K562 (cell line): ENCODE measurements around the gene AMZ2. TPM values are rescaled to one million over a fixed set of nuclear protein-coding genes. Genes with fewer than 3 reads are reported as not detected.

Experiments
- COPS2 ChIP-seq: fragments of 450-650 bp; conservative IDR thresholded peaks from 2 replicates; pipeline ENCODE4 v1.6.1; 2016; ENCODE audit warnings: mild to moderate bottlenecking, moderate library complexity
- L3MBTL2 ChIP-seq: fragments of 450-650 bp; IDR thresholded peaks from 2 replicates; pipeline ENCODE4 v1.6.1; 2016; ENCODE audit warnings: mild to moderate bottlenecking, moderate library complexity
- PURB ChIP-seq: sonication (generic); formaldehyde crosslinking; IDR thresholded peaks from 2 replicates; pipeline ENCODE4 v1.9.0; 2021; ENCODE audit warnings: low read depth, mild to moderate bottlenecking, missing genetic modification reagents
- SIRT6 ChIP-seq: IDR thresholded peaks from one replicate; pipeline ENCODE4 v1.6.1; 2012; ENCODE audit warnings: low read depth, mild to moderate bottlenecking, control low read depth, inconsistent platforms, low read length, moderate library complexity
- SMC3 ChIP-seq: conservative IDR thresholded peaks from 2 replicates; pipeline ENCODE4 v1.6.1; 2011; ENCODE audit warnings: low read depth, low read length, improper control_type of control experiment; ENCODE audit not compliant: insufficient read depth
- SP1 ChIP-seq: sonication (generic); formaldehyde crosslinking; IDR thresholded peaks from 2 replicates; pipeline ENCODE4 v1.8.1; 2022; ENCODE audit warnings: mild to moderate bottlenecking, missing genetic modification reagents
- TCF7L2 ChIP-seq: fragments of 150-350 bp; IDR thresholded peaks from 2 replicates; pipeline ENCODE4 v1.6.1; 2016; ENCODE audit warnings: low read depth, mild to moderate bottlenecking, low read length, moderate library complexity
- TGIF2 ChIP-seq: sonication (generic); formaldehyde crosslinking; IDR thresholded peaks from 2 replicates; pipeline ENCODE4 v1.8.1; 2022; ENCODE audit warnings: mild to moderate bottlenecking, missing genetic modification reagents, moderate library complexity
- U2AF2 ChIP-seq: fragments of 200-400 bp; formaldehyde crosslinking; optimal IDR thresholded peaks from 2 replicates; pipeline ENCODE3; 2017; ENCODE audit warnings: low read depth, mild to moderate bottlenecking, low read length
- YY1 ChIP-seq, 3 experiments: IDR thresholded peaks; 2 replicates each; pipeline ENCODE4 v1.6.1; 2011; ENCODE audit warnings: low read length in 2 of 3, mild to moderate bottlenecking in 2 of 3, moderate library complexity in 2 of 3, borderline replicate concordance in 1 of 3, control low read depth in 1 of 3, low read depth in 1 of 3; ENCODE audit not compliant: insufficient read depth in 3 of 3, insufficient replicate concordance in 2 of 3, control insufficient read depth in 1 of 3, insufficient read length in 1 of 3; ENCODE audit errors: extremely low read depth in 1 of 3
- ZBED1 ChIP-seq: IDR thresholded peaks from 2 replicates; pipeline ENCODE4 v1.6.1; 2014
- polyA plus RNA-seq, 8 experiments: library from polyadenylated mRNA; depleted of rRNA in 4 of 8; stranded (reverse) in 5 of 8; unstranded in 3 of 8; fragments of >200 nt; fragmentation: Nextera tagmentation in 2 of 8; fragmentation: Illumina TruSeq in 1 of 8; extraction: Ambion mirVana in 2 of 8; extraction: Trizol in 1 of 8; gene quantifications; 2 replicates each; pipeline versions ENCODE4 v1.2.1 to v1.2.3, GENCODE V29; 2011 to 2014; ENCODE audit warnings: inconsistent platforms in 1 of 8, missing spikeins in 1 of 8
- total RNA-seq, 7 experiments: library from RNA; depleted of rRNA in 6 of 7; stranded (reverse); fragments of >200 nt in 6 of 7; fragmentation: Illumina TruSeq in 2 of 7; extraction: Trizol in 2 of 7; gene quantifications; 2 replicates each; pipeline versions ENCODE4 v1.2.1 to v1.2.3, GENCODE V29; 2011 to 2021; ENCODE audit warnings: low replicate concordance in 1 of 7
- TF ChIP-seq, protein P1 (sequence below): fragments of 450-650 bp; formaldehyde crosslinking; IDR thresholded peaks from 2 replicates; pipeline ENCODE4 v1.4.0; 2020; ENCODE audit warnings: mild to moderate bottlenecking, moderate library complexity
- TF ChIP-seq, protein P2 (sequence below): sonication (generic); formaldehyde crosslinking; IDR thresholded peaks from 2 replicates; pipeline ENCODE4 v1.9.0; 2022; ENCODE audit warnings: mild to moderate bottlenecking, missing genetic modification reagents
- TF ChIP-seq, protein P3 (sequence below): fragments of 250-450 bp; sonication (Bioruptor Pico); IDR thresholded peaks from 2 replicates; pipeline ENCODE4 v1.6.1; 2021; ENCODE audit warnings: mild to moderate bottlenecking
- TF ChIP-seq, protein P4 (sequence below): fragments of 450-650 bp; IDR thresholded peaks from one replicate; pipeline ENCODE4 v1.6.1; 2018; ENCODE audit warnings: mild to moderate bottlenecking, moderate library complexity; ENCODE audit not compliant: partially characterized antibody
- TF ChIP-seq, protein P5 (sequence below): IDR thresholded peaks from 2 replicates; pipeline ENCODE4 v1.6.1; 2012; ENCODE audit warnings: low read depth, low read length, improper control_type of control experiment, borderline replicate concordance
- TF ChIP-seq, protein P6 (sequence below): fragments of 250-450 bp; sonication (Bioruptor Pico); IDR thresholded peaks from 2 replicates; pipeline ENCODE4 v1.8.0; 2021; ENCODE audit warnings: moderate library complexity, mild to moderate bottlenecking, inconsistent platforms
- TF ChIP-seq, protein P7 (sequence below): fragments of 250-450 bp; sonication (Bioruptor Pico); IDR thresholded peaks from 2 replicates; pipeline ENCODE4 v1.4.0; 2020; ENCODE audit warnings: borderline replicate concordance
- TF ChIP-seq, protein P8 (sequence below): sonication (generic); formaldehyde crosslinking; IDR thresholded peaks from 2 replicates; pipeline ENCODE4 v1.9.0; 2022; ENCODE audit warnings: mild to moderate bottlenecking, missing genetic modification reagents

AMZ2 gene
- total and polyA plus RNA-seq, 9 of the 15 experiments (the other 6 are each of a cell fraction or from before 2014, with no cell fraction given): 22.6 to 92.2 (median 52.6) TPM

DNA sequence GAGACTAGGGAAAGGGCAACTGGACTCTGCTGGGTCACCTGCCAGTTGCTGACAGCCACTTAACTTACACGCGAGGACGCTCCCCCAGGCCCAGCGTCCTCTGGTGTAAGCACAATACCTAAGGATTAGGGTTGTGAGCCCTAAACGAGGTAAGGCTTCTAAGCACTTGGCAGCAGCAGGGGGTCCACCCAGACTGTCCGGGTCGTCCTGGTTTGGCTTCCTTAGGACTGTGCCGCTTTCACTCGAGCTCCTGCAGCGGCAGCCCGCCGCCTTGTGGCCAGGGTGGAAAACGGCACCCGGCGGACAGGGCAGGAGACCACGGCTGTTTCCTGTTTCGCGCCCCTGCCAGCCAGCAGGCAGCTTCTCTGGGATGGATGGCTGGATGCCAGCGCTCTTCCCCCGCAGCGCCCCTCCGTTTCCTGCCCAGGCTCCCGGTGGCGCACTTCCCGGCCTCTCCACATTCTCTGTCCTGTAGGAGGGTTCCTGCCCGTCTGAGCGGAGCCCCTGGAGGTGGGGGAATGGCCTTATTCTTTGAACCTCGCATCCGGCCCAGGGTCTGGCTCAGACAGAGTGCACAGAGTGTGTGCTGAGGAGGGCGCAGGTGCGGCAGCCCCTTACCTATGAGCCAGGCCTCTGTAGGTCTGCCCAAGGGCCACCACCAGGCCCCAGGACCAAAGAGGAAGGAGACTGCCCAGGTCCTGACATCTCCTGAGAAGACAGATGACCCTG, 47.0 kb upstream of the AMZ2 start (continued):
- TF ChIP-seq YY1 (IDR thresholded peaks at IDR 0.05; ENCODE audit: borderline replicate concordance in 1 of 3, control insufficient read depth in 1 of 3, extremely low read depth in 1 of 3, insufficient read depth in 3 of 3, insufficient read length in 1 of 3, insufficient replicate concordance in 2 of 3, low read depth in 1 of 3, low read length in 2 of 3): no peak
- no peak for TF ChIP-seq TCF7L2
- TF ChIP-seq, protein P1, sequence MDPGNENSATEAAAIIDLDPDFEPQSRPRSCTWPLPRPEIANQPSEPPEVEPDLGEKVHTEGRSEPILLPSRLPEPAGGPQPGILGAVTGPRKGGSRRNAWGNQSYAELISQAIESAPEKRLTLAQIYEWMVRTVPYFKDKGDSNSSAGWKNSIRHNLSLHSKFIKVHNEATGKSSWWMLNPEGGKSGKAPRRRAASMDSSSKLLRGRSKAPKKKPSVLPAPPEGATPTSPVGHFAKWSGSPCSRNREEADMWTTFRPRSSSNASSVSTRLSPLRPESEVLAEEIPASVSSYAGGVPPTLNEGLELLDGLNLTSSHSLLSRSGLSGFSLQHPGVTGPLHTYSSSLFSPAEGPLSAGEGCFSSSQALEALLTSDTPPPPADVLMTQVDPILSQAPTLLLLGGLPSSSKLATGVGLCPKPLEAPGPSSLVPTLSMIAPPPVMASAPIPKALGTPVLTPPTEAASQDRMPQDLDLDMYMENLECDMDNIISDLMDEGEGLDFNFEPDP (CRISPR knock-in tag): no peak
- TF ChIP-seq, protein P2, sequence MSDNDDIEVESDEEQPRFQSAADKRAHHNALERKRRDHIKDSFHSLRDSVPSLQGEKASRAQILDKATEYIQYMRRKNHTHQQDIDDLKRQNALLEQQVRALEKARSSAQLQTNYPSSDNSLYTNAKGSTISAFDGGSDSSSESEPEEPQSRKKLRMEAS (CRISPR knock-in tag): peak; percentile 34; the same call in 1 of the 2 replicates
- no peak for TF ChIP-seq COPS2
- TF ChIP-seq U2AF2: no peak
- no peak for TF ChIP-seq SIRT6
- TF ChIP-seq PURB (CRISPR knock-in tag): no peak
- TF ChIP-seq, protein P3, sequence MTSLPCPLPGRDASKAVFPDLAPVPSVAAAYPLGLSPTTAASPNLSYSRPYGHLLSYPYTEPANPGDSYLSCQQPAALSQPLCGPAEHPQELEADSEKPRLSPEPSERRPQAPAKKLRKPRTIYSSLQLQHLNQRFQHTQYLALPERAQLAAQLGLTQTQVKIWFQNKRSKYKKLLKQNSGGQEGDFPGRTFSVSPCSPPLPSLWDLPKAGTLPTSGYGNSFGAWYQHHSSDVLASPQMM: no peak
- no peak for TF ChIP-seq TGIF2
- TF ChIP-seq, protein P4, sequence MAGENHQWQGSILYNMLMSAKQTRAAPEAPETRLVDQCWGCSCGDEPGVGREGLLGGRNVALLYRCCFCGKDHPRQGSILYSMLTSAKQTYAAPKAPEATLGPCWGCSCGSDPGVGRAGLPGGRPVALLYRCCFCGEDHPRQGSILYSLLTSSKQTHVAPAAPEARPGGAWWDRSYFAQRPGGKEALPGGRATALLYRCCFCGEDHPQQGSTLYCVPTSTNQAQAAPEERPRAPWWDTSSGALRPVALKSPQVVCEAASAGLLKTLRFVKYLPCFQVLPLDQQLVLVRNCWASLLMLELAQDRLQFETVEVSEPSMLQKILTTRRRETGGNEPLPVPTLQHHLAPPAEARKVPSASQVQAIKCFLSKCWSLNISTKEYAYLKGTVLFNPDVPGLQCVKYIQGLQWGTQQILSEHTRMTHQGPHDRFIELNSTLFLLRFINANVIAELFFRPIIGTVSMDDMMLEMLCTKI: no peak
- TF ChIP-seq ZBED1: no peak
- peak; percentile 67 for TF ChIP-seq L3MBTL2
- TF ChIP-seq, protein P5, sequence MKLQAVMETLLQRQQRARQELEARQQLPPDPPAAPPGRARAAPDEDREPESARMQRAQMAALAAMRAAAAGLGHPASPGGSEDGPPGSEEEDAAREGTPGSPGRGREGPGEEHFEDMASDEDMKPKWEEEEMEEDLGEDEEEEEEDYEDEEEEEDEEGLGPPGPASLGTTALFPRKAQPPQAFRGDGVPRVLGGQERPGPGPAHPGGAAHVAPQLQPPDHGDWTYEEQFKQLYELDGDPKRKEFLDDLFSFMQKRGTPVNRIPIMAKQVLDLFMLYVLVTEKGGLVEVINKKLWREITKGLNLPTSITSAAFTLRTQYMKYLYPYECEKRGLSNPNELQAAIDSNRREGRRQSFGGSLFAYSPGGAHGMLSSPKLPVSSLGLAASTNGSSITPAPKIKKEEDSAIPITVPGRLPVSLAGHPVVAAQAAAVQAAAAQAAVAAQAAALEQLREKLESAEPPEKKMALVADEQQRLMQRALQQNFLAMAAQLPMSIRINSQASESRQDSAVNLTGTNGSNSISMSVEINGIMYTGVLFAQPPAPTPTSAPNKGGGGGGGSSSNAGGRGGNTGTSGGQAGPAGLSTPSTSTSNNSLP: no peak
- TF ChIP-seq, protein P6, sequence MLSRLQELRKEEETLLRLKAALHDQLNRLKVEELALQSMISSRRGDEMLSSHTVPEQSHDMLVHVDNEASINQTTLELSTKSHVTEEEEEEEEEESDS: no peak
- TF ChIP-seq, protein P7, sequence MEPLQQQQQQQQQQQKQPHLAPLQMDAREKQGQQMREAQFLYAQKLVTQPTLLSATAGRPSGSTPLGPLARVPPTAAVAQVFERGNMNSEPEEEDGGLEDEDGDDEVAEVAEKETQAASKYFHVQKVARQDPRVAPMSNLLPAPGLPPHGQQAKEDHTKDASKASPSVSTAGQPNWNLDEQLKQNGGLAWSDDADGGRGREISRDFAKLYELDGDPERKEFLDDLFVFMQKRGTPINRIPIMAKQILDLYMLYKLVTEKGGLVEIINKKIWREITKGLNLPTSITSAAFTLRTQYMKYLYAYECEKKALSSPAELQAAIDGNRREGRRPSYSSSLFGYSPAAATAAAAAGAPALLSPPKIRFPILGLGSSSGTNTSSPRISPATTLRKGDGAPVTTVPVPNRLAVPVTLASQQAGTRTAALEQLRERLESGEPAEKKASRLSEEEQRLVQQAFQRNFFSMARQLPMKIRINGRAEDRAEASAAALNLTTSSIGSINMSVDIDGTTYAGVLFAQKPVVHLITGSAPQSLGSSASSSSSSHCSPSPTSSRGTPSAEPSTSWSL: no peak
- TF ChIP-seq SMC3: peak; percentile 71
- TF ChIP-seq, protein P8, sequence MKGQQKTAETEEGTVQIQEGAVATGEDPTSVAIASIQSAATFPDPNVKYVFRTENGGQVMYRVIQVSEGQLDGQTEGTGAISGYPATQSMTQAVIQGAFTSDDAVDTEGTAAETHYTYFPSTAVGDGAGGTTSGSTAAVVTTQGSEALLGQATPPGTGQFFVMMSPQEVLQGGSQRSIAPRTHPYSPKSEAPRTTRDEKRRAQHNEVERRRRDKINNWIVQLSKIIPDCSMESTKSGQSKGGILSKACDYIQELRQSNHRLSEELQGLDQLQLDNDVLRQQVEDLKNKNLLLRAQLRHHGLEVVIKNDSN: 0 out of 2 replicates have a peak, but pooled peaks have one; percentile 8
- TF ChIP-seq SP1 (CRISPR knock-in tag): no peak
